HCEC 1CT (cell line): Measurements from ENCODE around the gene HTR4.
"Not testable (repeated sequence)": the region's sequence is repeated elsewhere in the genome, so short reads cannot be mapped to it uniquely, and the experiment has no call there.

Experiments
- DNase-seq: peaks from one replicate; pipeline ENCODE4 v3.0.0-alpha.2; 2017

Gene HTR4

GRCh38 chr5:148468746-148469145, 185.6 kb downstream of the HTR4 start:
- DNase-seq = not testable (repeated sequence)

GRCh38 chr5:148467958-148468357, 186.4 kb downstream of the HTR4 start:
- no peak for DNase-seq

- DNase-seq = no peak
These were observed 188.1 kb downstream of the HTR4 start for GRCh38 chr5:148466236-148466580.

- DNase-seq = no peak
These were observed 188.7 kb downstream of the HTR4 start for GRCh38 chr5:148465381-148466235.

GRCh38 chr5:148459669-148460068, 194.7 kb downstream of the HTR4 start:
- DNase-seq = no peak

- DNase-seq = no peak
These were observed 196.1 kb downstream of the HTR4 start for GRCh38 chr5:148458036-148458888.

- peak; percentile 20 for DNase-seq
These were observed 197.1 kb downstream of the HTR4 start for GRCh38 chr5:148457183-148457620.

- peak; percentile 36 for DNase-seq
These were observed 199.1 kb downstream of the HTR4 start for GRCh38 chr5:148455185-148455584.

- DNase-seq = no peak
These were observed 199.8 kb downstream of the HTR4 start for GRCh38 chr5:148454576-148454975.

GRCh38 chr5:148452499-148453193, 201.7 kb downstream of the HTR4 start:
- no peak for DNase-seq

- no peak for DNase-seq
These were observed 207.7 kb downstream of the HTR4 start for GRCh38 chr5:148446611-148447010.

GRCh38 chr5:148445578-148445977, 208.7 kb downstream of the HTR4 start:
- DNase-seq = no peak

- peak; percentile 49 for DNase-seq
These were observed 210.3 kb downstream of the HTR4 start for GRCh38 chr5:148443998-148444397.

GRCh38 chr5:148443241-148443640, 211.1 kb downstream of the HTR4 start:
- DNase-seq = no peak

GRCh38 chr5:148438933-148439332, 215.4 kb downstream of the HTR4 start:
- no peak for DNase-seq

- DNase-seq = no peak
These were observed 217.1 kb downstream of the HTR4 start for GRCh38 chr5:148437249-148437648.

- DNase-seq = no peak
These were observed 218.3 kb downstream of the HTR4 start for GRCh38 chr5:148436029-148436428.

GRCh38 chr5:148433826-148434225, 220.5 kb downstream of the HTR4 start:
- DNase-seq = no peak
